Fibroblast of skin of left quadriceps (primary cell): ENCODE measurements around the gene PLSCR4.
A peak's percentile ranks its signal among the peaks of the same experiment; 100 is the strongest.
"Not testable (repeated sequence)": the region's sequence is repeated elsewhere in the genome, so short reads cannot be mapped to it uniquely, and the experiment has no call there.

ENCODE experiments used
- DNase-seq, 2 experiments: peaks; one replicate each; pipeline ENCODE4 v3.0.0-alpha.2; 2013; ENCODE audit warnings: low read depth in 2 of 2

Gene PLSCR4

DNA sequence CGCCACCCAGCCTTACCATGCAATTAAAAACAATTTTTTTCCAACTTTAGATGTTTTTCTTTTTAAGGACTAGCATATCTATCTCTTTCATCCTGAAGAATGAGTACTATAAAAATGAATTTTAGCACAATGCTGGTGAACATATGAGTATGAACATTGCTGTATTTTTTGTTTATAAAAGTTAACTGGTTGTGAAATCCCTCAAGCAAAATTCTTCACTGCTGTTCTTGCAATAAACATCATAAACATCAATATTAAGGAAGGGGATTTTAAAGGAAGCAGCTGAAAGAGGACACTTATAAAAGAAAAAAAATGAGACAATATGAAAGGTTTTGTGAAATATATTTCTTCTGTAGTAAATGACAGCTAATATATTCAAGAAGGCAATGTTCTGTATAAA, 3.0 kb downstream of the PLSCR4 start:
- DNase-seq: no peak

DNA sequence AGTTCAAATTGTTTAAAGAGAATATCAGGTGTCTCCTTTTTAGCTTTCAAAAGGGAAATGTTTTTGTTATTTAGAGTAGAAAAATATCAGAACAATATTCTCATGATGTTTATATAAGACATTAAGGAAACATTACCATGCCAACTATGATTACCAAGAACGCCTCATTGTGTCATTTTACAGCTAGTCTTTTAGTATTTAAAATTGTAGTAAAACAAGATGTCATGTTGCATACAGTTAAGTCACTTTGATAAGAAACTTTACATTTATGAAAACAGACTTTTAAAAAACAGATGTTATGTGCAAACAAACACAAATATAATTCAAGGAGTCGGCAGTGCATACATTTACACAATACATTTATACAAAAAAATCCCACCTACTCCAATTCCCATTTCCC, 4.4 kb downstream of the PLSCR4 start:
- DNase-seq: no peak

DNA sequence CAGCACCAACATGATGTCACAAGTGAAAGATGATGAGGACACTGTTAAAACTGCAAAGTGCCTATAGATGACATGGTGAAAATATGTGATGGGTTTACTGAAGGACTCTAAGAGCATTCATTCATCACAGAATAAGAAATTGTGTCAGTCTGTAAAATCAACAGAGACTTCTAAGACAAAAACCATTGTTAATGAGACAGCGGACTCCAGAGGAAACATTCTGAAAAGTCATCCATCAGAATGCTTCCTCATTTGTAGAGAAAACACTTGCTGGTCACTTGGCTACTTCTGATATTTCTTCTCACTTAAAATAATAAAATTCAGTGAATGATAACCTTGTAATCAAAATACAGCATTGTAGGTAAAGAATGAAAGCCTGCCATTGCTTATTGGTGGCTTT, 7.3 kb downstream of the PLSCR4 start:
- no peak for DNase-seq

DNA sequence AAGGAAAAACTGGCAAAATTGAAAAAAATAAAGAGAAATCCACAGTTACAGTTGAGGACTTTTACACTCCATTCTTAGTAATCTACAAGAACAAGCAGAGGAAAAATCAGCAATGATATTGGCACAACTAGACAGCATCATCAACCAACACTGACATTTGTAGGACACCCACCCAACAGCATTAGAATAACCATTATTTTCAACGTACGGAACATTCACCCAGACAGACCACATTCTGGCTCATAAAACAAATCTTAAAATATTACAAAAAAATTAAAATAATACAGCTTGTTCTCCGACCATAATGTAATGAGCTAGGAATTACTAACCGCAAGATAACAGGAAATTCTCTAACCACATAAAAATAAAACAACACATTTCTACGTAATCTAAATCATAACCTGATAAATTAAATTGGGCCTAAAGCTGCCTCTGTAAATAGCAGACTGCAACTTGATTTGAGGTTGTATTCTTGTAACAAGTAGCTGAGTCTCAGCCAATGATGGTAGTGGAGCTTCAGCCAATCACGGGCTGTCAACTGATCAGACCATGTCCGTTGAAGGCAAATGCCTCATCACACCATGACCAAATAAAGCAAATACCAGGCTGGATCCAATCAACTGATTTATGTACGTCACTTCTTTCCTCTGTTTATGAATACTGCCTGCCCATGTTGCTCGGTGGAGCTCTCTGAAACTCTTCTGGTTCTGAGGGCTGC, 9.2 kb downstream of the PLSCR4 start:
- DNase-seq: no peak

DNA sequence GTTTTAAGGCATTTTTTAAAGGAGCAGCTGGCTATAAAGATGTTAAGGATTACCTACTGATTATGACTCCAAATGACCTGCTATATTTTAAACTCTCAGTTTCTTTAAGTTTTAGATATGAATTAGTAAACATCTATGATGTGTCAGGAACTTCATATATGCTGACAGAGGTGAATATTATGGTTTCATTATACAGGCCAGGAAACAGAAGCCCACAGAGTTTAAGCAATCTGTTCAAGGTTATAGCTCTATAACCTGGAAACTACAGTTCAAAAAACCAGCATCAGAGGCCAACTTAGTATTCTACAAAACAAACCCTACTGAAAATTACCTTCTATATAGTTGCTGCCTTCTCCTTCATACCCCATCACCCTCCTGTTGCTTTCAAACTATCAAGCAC, 17.4 kb downstream of the PLSCR4 start:
- no peak for DNase-seq

DNA sequence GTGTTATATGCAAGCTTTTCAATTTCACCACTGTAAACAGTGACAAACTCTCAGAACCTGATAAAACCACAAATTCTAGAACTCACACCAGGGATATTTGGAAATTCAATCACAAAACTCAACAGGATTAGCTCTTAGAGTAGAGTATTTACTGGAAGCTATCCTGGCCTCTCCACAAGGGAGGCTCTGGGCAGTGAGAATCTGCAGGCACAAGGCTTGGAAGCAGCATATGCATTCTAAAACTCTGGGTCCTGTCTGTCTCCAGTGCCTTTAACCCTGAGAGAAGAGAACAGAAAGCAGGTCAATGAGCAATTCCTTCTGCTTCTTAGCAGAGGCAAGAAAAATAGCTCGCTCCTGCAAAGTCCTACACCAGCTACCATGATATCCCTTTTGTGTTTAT, 23.4 kb downstream of the PLSCR4 start:
- DNase-seq: no peak

DNA sequence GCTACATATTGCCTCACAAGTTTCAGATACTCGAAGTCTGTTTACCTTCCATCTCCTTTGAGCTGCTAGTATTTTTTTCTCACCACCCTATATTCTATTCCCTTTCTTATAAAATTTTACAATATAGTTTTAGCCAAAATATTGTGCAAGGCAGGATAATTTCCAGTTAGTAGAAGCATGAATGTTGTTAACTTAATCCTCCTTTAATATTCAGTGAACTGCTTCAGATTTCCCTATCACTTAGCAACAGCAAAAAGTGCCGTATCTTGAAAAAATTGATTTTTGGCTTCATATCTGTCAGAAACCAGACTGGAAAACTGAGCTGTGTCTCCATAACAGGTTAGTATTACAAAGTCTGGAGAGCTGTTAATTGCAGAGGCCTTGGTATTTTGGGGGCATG, 24.0 kb downstream of the PLSCR4 start:
- no peak for DNase-seq

DNA sequence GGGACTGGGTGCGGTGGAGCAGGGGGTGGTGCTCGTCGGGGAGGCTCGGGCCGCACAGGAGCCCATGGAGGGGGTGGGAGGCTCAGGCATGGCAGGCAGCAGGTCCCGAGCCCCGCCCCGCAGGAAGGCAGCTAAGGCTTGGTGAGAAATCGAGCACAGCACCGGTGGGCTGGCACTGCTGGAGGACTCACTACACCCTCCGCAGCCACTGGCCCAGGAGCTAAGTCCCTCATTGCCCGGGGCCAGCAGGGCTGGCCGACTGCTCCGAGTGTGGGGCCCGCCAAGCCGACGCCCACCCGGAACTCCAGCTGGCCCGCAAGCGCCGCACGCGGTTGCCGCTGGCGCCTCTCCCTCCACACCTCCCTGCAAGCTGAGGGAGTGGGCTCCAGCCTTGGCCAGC, 25.4 kb downstream of the PLSCR4 start:
- not testable (repeated sequence) for DNase-seq

DNA sequence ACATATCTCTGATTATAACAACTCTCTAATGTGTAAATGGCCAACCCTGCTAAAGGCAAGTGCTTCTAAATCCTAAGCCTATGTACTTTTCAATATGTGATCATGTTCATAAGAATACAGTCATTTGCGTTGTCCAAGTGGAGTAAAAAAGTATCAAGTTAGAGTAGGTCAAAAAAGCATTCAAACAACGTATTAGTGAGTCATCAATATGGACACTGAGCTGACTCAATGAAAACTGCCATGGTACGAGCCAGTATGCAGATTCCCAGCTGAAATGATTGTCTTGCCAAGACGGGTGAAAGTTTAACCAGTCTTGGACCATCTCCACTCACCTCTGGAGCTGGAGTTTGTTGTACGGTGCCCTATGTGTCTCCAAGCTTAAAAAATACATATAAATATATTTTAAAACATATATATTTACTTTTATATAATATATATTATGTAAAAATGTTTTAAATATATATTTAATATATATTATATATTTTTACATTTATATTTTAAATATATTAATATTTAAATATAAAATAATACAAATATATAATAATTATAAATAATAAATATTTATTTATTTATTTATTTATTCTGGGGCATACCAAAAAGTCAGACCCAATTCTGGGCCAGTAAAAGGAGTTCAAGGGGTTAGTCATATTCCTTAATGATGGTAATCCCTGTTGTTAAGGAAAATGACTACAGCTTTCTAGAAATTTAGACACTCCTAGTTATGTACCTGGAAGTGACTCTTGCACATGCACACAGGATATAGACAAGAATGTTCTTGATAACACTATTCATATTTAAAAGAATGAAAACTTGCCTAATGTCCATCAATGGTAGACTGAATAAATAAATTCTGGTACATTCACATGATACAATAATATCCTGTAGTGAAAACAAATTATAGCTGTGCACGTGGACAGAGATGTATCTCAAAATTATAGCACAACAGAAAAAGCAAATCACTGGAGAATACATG, 27.2 kb downstream of the PLSCR4 start:
- DNase-seq: no peak

DNA sequence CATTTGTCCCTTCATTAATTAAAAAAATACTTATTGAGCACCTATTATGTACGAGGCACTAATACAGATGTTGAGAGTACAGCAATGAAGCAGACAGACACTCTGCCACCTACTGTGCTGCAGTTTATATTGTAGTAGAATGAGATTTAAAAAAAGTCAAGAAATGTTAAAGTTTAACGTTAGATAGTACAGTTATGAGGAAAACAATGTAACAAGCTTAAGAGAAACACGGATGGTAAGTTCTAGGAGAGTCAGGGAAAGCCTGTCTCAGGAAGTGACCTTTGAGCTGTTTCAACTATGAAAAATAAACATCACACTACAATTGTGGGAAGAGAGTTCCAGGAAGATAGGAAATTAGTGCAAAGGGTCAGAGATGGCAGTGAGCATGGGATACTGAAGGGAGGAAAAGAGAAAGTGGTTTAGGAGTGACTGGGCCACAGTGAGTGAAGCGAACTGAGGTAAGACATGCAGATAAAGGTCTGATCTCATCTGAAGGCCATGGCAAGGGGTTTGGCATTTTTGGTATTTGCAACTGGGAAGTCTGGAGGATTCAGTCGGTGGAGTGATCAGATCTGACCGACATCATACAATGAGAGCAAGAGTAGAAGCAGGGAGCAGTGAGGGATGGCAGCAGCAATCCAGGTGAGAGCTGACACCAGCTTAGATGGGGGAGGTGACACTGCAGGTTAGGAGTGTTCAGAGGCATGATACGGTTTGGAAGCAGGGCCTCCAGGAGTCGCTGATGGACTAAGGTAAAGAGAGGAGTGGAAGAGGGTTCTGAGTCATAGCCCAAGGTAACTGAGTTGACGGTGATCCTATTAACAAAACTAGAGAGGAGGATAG, 28.5 kb downstream of the PLSCR4 start:
- DNase-seq: no peak

DNA sequence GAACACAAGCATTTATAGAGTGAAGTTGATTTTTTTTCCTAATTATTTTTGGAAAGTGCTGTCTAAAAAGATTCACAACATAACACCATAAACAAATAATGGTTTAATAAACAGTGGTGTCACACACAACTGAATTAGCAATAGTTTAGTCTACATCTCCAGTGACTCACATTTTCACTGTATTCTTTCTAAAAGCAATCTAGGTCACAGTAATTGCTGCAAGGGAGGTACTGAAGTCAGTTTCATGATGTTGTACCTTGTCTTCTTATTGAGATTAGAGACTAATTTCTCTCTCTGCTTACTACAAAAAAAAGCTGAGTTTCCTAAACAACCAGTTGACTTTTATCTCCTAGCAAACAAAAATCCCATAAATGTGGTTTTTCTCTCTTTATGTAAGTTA, 29.6 kb downstream of the PLSCR4 start:
- no peak for DNase-seq

DNA sequence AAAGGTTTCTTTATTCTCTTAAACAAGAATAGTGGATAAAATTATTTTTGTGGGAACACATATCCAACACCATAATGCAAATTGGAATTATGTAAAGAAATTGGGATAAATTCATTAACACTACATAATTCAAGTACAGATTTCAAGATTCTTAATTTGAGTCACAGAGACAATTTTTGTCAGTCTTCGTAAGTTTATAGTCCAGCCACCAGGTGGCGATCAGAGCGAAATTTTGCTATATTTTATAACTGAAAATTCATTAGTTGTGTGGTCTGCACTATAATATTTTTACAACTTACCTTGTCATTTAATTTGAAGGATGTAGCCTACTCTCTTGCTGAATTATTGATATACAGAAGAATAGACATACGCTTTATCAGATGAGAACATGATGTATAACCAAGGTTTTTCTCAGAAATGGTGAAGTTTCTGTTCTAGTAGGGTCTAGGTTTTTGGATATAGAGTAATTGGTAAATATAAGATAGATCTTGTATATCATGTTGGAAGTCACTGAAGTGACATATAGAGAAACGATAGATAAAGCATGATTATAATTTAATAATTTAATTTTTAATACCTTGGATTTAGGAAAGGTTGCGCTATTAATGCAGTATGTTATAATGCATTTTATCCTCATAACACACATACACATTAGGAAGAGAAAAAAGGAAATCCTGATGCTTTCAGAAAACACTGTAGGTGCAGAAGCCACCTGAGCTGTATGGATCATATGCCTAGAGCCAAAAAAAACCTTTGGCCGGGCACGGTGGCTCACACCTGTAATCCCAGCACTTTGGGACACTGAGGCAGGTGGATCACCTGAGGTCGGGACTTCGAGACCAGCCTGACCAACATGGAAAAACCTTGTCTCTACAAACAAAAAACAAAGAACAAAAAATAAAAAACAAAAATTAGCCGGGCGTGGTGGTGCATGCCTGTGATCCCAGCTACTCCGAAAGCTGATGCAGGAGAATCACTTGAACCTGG, 31.7 kb downstream of the PLSCR4 start:
- peak in 1 of 2 experiments; percentile 10 for DNase-seq

DNA sequence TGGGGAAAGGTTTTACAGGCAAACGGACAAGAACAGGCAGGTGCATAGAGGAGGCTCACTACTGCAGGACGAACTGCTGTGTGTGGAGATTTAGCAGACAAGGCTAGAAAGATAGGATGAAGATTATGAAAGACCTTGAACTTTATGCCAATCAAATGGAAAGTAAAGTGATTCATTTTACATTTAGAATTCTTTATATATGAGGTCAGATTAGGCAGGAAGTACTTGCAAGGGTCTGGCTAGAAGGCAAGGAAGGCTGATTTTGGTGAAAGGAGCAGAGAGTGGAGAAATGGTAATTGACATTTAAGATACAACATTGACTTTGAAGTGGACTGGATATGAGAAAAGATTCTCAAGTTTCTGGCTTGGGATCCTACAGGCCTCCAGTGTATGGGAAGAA, 33.6 kb downstream of the PLSCR4 start:
- no peak for DNase-seq

DNA sequence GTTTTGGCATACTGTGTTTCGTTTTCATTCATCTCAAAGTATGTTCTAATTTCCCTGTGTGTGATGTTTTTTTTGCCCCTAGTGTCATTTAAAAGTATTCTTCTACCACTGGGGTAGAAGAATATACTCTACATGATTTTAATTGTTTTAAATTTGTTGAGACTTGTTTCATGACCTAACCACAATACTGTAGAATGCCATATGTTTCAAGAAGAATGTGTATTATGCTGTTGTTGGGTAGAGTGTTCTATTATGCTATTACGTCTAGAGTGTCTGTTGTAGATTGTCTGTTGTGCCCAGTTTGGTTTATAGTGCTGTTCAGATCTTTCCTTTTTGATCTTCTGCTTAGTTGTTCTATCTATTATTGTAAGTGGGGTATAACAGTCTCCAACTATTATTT, 36.4 kb downstream of the PLSCR4 start:
- no peak for DNase-seq

DNA sequence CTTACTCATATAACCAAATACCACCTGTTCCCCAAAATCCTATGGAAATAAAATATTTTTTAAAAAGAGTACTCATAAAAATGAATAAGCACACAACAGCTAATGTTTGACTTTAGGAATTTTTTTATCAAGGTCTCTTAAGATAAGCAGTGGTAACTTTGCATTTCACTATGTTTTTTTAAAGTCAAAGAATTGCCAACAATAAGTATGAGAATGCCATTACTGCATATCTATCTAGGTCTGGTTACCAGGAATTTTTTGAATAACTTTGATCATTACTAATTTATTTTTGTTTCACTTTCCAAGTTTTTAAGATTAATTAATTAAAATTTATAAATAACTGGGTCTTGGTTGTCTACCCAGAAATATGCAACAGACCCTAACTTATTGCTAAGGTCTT, 41.5 kb downstream of the PLSCR4 start:
- DNase-seq: no peak

DNA sequence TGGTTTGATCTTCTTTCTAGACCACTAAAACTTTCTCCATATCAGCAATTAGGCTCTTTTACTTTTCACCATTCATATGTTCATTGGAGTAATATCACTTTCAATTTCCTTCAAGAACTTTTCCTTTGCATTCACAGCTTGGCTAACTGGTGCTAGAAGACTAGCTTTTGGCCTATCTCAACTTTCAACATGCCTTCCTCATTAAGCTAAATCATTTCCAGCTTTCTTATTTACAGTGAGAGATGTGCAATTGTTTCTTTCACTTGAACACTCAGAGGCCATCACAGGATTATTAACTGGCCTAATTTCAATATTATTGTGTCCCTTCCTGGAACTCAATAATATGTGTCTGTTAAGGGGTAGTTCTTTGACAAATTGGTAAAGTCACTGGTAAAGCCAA, 47.1 kb downstream of the PLSCR4 start:
- DNase-seq: peak; percentile 16 to 20

DNA sequence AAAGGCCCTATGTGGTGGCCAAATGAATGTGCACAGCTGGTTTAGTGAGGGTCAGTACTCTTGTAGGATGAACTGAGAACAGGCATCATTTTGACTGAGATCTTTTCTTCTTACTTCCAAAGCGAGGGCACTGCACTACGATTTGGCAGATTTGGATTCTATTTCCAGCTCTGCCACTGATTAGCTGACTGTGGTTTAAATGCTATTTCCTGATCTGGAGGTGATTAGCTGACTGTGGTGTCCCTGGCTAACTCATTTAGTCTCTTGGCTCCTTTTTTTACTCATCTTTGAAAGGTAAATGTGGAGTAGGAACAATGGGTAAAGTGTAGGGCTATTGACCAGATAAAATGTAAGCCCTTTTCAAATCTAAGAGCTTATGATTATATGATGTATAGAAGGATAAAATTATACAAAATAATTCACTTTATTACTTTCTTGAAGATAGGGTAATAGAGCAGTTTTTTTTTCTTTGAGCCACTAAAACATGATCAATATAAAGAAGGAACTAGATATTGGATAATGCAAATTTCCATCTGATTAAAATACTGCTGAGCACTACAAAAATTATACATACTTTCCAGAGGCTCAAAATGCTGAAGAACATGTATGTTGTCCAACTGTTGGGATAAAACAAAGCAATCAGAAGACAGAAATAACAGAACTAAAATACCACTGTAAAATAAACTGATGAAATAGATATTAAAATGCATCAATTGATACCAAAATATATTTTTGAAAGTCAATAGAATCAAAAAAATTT, 50.3 kb downstream of the PLSCR4 start:
- peak in 1 of 2 experiments; percentile 20 for DNase-seq

DNA sequence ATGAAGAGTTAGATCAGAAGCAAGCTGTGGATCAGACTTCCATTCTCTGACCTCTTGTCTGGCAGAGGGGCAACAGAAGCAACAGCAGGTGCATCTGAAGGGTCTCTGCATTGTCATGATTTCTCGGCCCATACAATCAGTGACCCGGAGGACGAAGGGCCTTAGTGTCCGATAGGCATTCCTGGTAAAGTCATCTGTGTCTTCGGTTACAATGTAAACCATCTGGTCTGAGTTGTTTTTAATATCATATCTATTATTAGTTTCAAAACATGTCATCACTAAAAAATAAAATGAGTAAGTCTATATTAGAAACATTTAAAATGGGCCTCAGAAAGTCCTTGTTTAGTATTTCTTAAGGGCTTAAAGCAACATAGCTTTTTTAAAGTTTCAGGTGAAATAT, 51.1 kb downstream of the PLSCR4 start:
- no peak for DNase-seq

DNA sequence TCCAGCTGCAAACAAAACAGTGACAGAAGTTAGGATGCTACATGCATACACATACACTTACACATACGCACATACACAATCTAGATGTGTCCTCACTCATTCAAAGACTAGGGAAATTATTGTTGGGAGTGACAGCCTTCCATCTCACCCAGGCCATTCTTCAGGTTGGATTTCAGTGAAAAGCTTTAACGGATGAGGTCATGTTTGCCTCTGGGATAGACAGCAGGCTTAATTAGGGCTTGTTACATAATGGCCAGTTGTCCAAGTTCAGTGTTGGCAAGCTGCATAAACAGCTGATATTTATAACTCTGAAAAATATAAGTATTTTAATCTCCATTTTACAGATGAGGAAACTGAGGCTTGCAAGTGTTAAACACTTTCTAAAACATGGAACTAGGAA, 54.1 kb downstream of the PLSCR4 start:
- no peak for DNase-seq

DNA sequence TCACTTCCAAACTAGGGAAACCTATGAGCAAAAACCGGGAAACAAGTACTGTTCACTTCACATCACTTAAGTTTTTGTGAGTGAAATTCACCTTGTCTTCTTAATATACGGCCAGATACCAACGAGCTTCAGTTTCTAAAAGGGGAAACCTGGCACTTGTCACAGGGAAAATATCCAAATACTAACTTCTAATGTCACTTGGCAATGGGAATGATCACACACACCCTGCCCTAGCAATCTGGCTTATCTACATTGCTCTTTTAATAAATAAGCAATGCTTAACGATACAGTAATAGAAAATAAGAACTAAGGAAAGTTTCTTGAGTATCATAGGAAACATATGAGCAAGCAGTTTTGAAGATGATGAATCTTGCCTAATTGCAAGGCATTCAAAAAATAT, 55.3 kb downstream of the PLSCR4 start:
- no peak for DNase-seq
